Spleen (tissue), 7 donors: Measurements from ENCODE around the gene CHD1.

Experiments used
- POLR2AphosphoS5 ChIP-seq, 3 donors: sonication (generic); formaldehyde crosslinking; IDR thresholded peaks; one replicate each; pipeline ENCODE4 v1.5.1; 2017; ENCODE audit warnings: antibody characterized with exemption in 3 of 3
- TF ChIP-seq, protein P1 (sequence below), 11 experiments: fragments of 200-600 bp in 7 of 11; fragments of 450-650 bp in 4 of 11; sonication (generic) in 4 of 11; IDR thresholded peaks in 8 of 11; conservative IDR thresholded peaks in 3 of 11; 1 replicate in 7 of 11; 2 replicates in 4 of 11; pipeline versions ENCODE4 v1.4.0 to v1.8.0; 2016 to 2021; ENCODE audit warnings: antibody characterized with exemption in 11 of 11, inconsistent platforms in 4 of 11, mild to moderate bottlenecking in 1 of 11
- donor health status: DM: no; HTN: no; CAD: no; lungs with moderate emphysema.
- donor health status: DM: no; HTN: no; CAD: no.
- donor health status: DM: no; HTN: no; CAD: no.

DNA sequence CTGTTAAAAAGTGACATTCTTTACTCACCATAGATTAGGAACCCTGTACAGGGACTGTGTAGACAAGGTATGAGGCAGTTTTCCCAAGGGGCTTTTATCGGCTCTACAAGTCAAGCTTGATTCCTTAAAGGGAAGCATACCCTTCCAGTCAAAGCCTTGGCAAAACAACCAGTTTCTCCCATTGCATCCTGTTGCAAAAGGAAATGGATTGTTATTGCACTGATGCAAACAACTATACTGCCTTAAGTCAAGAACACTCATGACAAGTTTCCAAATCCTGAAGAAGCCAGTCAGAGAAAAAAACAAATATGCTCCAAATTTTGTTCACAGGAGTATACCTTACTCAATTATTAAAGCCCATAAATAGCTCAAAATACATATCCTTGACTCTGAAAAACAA is 87.9 kb downstream of the CHD1 start:
- TF ChIP-seq POLR2AphosphoS5 (IDR thresholded peaks at IDR 0.05) = no peak
- TF ChIP-seq, protein P1, sequence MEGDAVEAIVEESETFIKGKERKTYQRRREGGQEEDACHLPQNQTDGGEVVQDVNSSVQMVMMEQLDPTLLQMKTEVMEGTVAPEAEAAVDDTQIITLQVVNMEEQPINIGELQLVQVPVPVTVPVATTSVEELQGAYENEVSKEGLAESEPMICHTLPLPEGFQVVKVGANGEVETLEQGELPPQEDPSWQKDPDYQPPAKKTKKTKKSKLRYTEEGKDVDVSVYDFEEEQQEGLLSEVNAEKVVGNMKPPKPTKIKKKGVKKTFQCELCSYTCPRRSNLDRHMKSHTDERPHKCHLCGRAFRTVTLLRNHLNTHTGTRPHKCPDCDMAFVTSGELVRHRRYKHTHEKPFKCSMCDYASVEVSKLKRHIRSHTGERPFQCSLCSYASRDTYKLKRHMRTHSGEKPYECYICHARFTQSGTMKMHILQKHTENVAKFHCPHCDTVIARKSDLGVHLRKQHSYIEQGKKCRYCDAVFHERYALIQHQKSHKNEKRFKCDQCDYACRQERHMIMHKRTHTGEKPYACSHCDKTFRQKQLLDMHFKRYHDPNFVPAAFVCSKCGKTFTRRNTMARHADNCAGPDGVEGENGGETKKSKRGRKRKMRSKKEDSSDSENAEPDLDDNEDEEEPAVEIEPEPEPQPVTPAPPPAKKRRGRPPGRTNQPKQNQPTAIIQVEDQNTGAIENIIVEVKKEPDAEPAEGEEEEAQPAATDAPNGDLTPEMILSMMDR (IDR thresholded peaks at IDR 0.05 in 8 of 11, conservative IDR thresholded peaks at IDR 0.05 in 3 of 11) = no peak
